Loucy (cell line): ENCODE measurements around the gene PCSK5.

Experiments
- CTCF ChIP-seq: fragments of 200-600 bp; sonication (generic); conservative IDR thresholded peaks from 2 replicates; pipeline ENCODE4 v1.5.1; 2014; ENCODE audit warnings: mild to moderate bottlenecking, antibody characterized with exemption, low read length
- EZH2phosphoT487 ChIP-seq: fragments of 200-600 bp; IDR thresholded peaks from 2 replicates; pipeline ENCODE4 v1.6.1; 2018; ENCODE audit warnings: antibody characterized with exemption, mild to moderate bottlenecking, moderate library complexity, borderline replicate concordance

GRCh38 chr9:76176171-76176570, 285.7 kb downstream of the PCSK5 start:
- TF ChIP-seq CTCF (no peak), EZH2phosphoT487 (no peak)
